ENCODE measurements around the gene NLN. TPM values are rescaled to one million over a fixed set of nuclear protein-coding genes. Genes with fewer than 3 reads are reported as not detected.
"Not testable (repeated sequence)": the region's sequence is repeated elsewhere in the genome, so short reads cannot be mapped to it uniquely, and the experiment has no call there.

Gene NLN
- total RNA-seq, 1 donor from 2014 or later, result 94.3 TPM

- no peaks in the 10 kb centered on the region for H3K27me3 ChIP-seq
- H3K27ac ChIP-seq, result no peak overlapping the region
- H3F3A ChIP-seq (ENCODE audit: low read depth), result no peaks in the 10 kb centered on the region
- Mint-ChIP-seq H3K27ac (no peak overlapping the region), H3K4me3 (no peak overlapping the region), H3K4me1 (no peaks in the 10 kb centered on the region), H3K27me3 (ENCODE audit: insufficient read depth, low read depth) (no peaks in the 10 kb centered on the region), H3K36me3 (peaks cover 18% of the 10 kb centered on the region), H3K9me3 (peaks cover 2% of the 10 kb centered on the region)
- H3K36me3 ChIP-seq, result no peaks in the 10 kb centered on the region
- no peak for DNase-seq (ENCODE audit: low spot score)
- TF ChIP-seq EZH2 (IDR thresholded peaks at IDR 0.05) (no peak), CTCF (IDR thresholded peaks at IDR 0.05) (no peak), EZH2phosphoT487 (IDR thresholded peaks at IDR 0.05) (no peak)
- H3K9me3 ChIP-seq (ENCODE audit: low read depth), result no peaks in the 10 kb centered on the region
- no peak overlapping the region for H3K4me3 ChIP-seq
- H3K4me1 ChIP-seq, result peaks cover 7% of the 10 kb centered on the region
- H3K9ac ChIP-seq, result no peak overlapping the region
- H3K79me2 ChIP-seq (ENCODE audit: low read depth), result no peaks in the 10 kb centered on the region
- no peaks in the 10 kb centered on the region for H4K20me1 ChIP-seq (ENCODE audit: low read depth)
- H2AFZ ChIP-seq (replicated peaks), result no peak overlapping the region
- H3K4me2 ChIP-seq, result no peak overlapping the region
Observed at GRCh38 chr5:65768723-65769346, 46.8 kb downstream of the NLN start.

GRCh38 chr5:65769539-65769938 lies 47.5 kb downstream of the NLN start:
- Histone ChIP-seq H4K20me1 (ENCODE audit: low read depth) (no peaks in the 10 kb centered on the region), H2AFZ (replicated peaks) (no peak overlapping the region), H3K4me3 (no peak overlapping the region), H3K9ac (no peak overlapping the region), H3K36me3 (no peaks in the 10 kb centered on the region), H3K27me3 (no peaks in the 10 kb centered on the region), H3K79me2 (ENCODE audit: low read depth) (no peaks in the 10 kb centered on the region), H3K4me1 (peaks cover 7% of the 10 kb centered on the region), H3K9me3 (ENCODE audit: low read depth) (no peaks in the 10 kb centered on the region), H3K4me2 (no peak overlapping the region), H3F3A (ENCODE audit: low read depth) (no peaks in the 10 kb centered on the region), H3K27ac (no peak overlapping the region)
- Mint-ChIP-seq H3K27me3 (ENCODE audit: insufficient read depth, low read depth) (no peaks in the 10 kb centered on the region), H3K9me3 (peaks cover 2% of the 10 kb centered on the region), H3K4me3 (no peak overlapping the region), H3K4me1 (no peaks in the 10 kb centered on the region), H3K36me3 (peaks cover 18% of the 10 kb centered on the region), H3K27ac (no peak overlapping the region)
- DNase-seq (ENCODE audit: low spot score), result no peak
- TF ChIP-seq EZH2 (IDR thresholded peaks at IDR 0.05) (no peak), EZH2phosphoT487 (IDR thresholded peaks at IDR 0.05) (no peak), CTCF (IDR thresholded peaks at IDR 0.05) (no peak)

GRCh38 chr5:65771266-65771665 lies 49.3 kb downstream of the NLN start:
- H3K27ac ChIP-seq, result no peak overlapping the region
- H3K79me2 ChIP-seq (ENCODE audit: low read depth), result no peaks in the 10 kb centered on the region
- H3K9me3 ChIP-seq (ENCODE audit: low read depth), result no peaks in the 10 kb centered on the region
- no peak overlapping the region for H3K4me2 ChIP-seq
- H3F3A ChIP-seq (ENCODE audit: low read depth), result no peaks in the 10 kb centered on the region
- H3K9ac ChIP-seq, result no peak overlapping the region
- no peak overlapping the region for H2AFZ ChIP-seq (replicated peaks)
- H3K4me1 ChIP-seq, result peaks cover 7% of the 10 kb centered on the region
- H3K4me3 ChIP-seq, result no peak overlapping the region
- Mint-ChIP-seq H3K27me3 (ENCODE audit: insufficient read depth, low read depth) (no peaks in the 10 kb centered on the region), H3K9me3 (peaks cover 2% of the 10 kb centered on the region), H3K36me3 (peaks cover 15% of the 10 kb centered on the region), H3K4me3 (no peak overlapping the region), H3K4me1 (no peaks in the 10 kb centered on the region), H3K27ac (no peak overlapping the region)
- H4K20me1 ChIP-seq (ENCODE audit: low read depth), result no peaks in the 10 kb centered on the region
- TF ChIP-seq EZH2phosphoT487 (IDR thresholded peaks at IDR 0.05) (no peak), EZH2 (IDR thresholded peaks at IDR 0.05) (no peak), CTCF (IDR thresholded peaks at IDR 0.05) (no peak)
- DNase-seq (ENCODE audit: low spot score), result no peak
- H3K36me3 ChIP-seq, result no peaks in the 10 kb centered on the region
- H3K27me3 ChIP-seq, result no peaks in the 10 kb centered on the region

- H3K4me2 ChIP-seq; H3K9me3 ChIP-seq (ENCODE audit: low read depth); H3K4me1 ChIP-seq; H3K27me3 ChIP-seq; H3K27me3 Mint-ChIP-seq (ENCODE audit: insufficient read depth, low read depth); H2AFZ ChIP-seq (replicated peaks); DNase-seq (ENCODE audit: low spot score); H3K4me3 Mint-ChIP-seq; H3K4me3 ChIP-seq; H3K36me3 Mint-ChIP-seq; H3K27ac ChIP-seq; H3K36me3 ChIP-seq; H3K9me3 Mint-ChIP-seq; H3F3A ChIP-seq (ENCODE audit: low read depth); H3K4me1 Mint-ChIP-seq; H3K79me2 ChIP-seq (ENCODE audit: low read depth); H3K27ac Mint-ChIP-seq; H4K20me1 ChIP-seq (ENCODE audit: low read depth); H3K9ac ChIP-seq: not testable (repeated sequence)
Observed at GRCh38 chr5:65772963-65773362, 51.0 kb downstream of the NLN start.

All from neural progenitor cell (in vitro differentiated cells).